HTR-8/SVneo (cell line): ENCODE data around the gene POU2F3.
A peak's percentile ranks its signal among the peaks of the same experiment; 100 is the strongest.

Experiments used
- DNase-seq: peaks from one replicate; pipeline ENCODE4 v3.0.0; 2011; ENCODE audit warnings: low spot score, mixed read lengths; ENCODE audit not compliant: insufficient read length
- FAIRE-seq: peaks from 2 replicates; lab custom pipeline; 2011; peaks lifted over from hg19 to GRCh38; lab: Jason Lieb, UNC

POU2F3 gene

GRCh38 chr11:120334332-120334731 lies 94.4 kb downstream of the POU2F3 start:
- no peak for DNase-seq
- no peak for FAIRE-seq

GRCh38 chr11:120334894-120335462 lies 95.0 kb downstream of the POU2F3 start:
- FAIRE-seq = no peak
- peak; percentile 46 for DNase-seq

GRCh38 chr11:120335556-120335907 lies 95.6 kb downstream of the POU2F3 start:
- no peak for FAIRE-seq
- no peak for DNase-seq

GRCh38 chr11:120335908-120336640 lies 96.1 kb downstream of the POU2F3 start, which contains the start of gene ARHGEF12:
TSS of gene ARHGEF12 (plus strand) at chr11:120336413. CDS start at chr11:120337244, 831 bp downstream.
- peak; percentile 82 for DNase-seq
- FAIRE-seq = peak; percentile 77

- FAIRE-seq (peak; percentile 23), DNase-seq (no peak)
Observed at GRCh38 chr11:120336641-120337354, 96.9 kb downstream of the POU2F3 start.

- FAIRE-seq (peak; percentile 52), DNase-seq (no peak)
Observed at GRCh38 chr11:120337355-120338106, 97.6 kb downstream of the POU2F3 start.

GRCh38 chr11:120338107-120338933 lies 98.4 kb downstream of the POU2F3 start:
- FAIRE-seq (no peak), DNase-seq (no peak)

- no peak for DNase-seq
- FAIRE-seq = no peak
Observed at GRCh38 chr11:120339394-120339890, 99.5 kb downstream of the POU2F3 start.

GRCh38 chr11:120340529-120340928 lies 100.6 kb downstream of the POU2F3 start:
- DNase-seq (no peak), FAIRE-seq (no peak)

- FAIRE-seq = no peak
- DNase-seq = no peak
Observed at GRCh38 chr11:120342226-120342625, 102.3 kb downstream of the POU2F3 start.

- FAIRE-seq (no peak), DNase-seq (no peak)
Observed at GRCh38 chr11:120342678-120343077, 102.7 kb downstream of the POU2F3 start.

GRCh38 chr11:120343429-120343828 lies 103.5 kb downstream of the POU2F3 start:
- DNase-seq = no peak
- no peak for FAIRE-seq

- peak; percentile 53 for DNase-seq
- peak; percentile 49 for FAIRE-seq
Observed at GRCh38 chr11:120344302-120345004, 104.5 kb downstream of the POU2F3 start.

- DNase-seq (no peak), FAIRE-seq (peak; percentile 79)
Observed at GRCh38 chr11:120346233-120346632, 106.3 kb downstream of the POU2F3 start.

- DNase-seq (no peak), FAIRE-seq (no peak)
Observed at GRCh38 chr11:120350637-120351036, 110.7 kb downstream of the POU2F3 start.

- DNase-seq = no peak
Observed at GRCh38 chr11:120352405-120352804, 112.5 kb downstream of the POU2F3 start.

GRCh38 chr11:120354068-120354467 lies 114.1 kb downstream of the POU2F3 start:
- FAIRE-seq (no peak), DNase-seq (no peak)

More at GRCh38 chr11:120352405-120352804, 112.5 kb downstream of the POU2F3 start:
- FAIRE-seq = no peak

GRCh38 chr11:120354779-120355178 lies 114.8 kb downstream of the POU2F3 start:
- DNase-seq = no peak
- no peak for FAIRE-seq

- FAIRE-seq (no peak), DNase-seq (no peak)
Observed at GRCh38 chr11:120357620-120358019, 117.7 kb downstream of the POU2F3 start.
